Ovary (tissue), 9 donors: Measurements from ENCODE around the gene CDKN2A. TPM values are rescaled to one million over a fixed set of nuclear protein-coding genes. Genes with fewer than 3 reads are reported as not detected.
"Not testable (repeated sequence)": the region's sequence is repeated elsewhere in the genome, so short reads cannot be mapped to it uniquely, and the experiment has no call there.

Experiments
- DNase-seq, 5 donors: peaks; one replicate each; pipeline ENCODE4 v3.0.0-alpha.2; 2019 to 2020
- H3K27ac ChIP-seq, 2 donors: fragments of 200-600 bp; one replicate each; pipeline versions ENCODE4 v1.5.1 to v1.8.0; 2019 to 2022
- H3K27me3 ChIP-seq: fragments of 200-600 bp; one replicate; pipeline ENCODE4 v1.8.0; 2022
- H3K36me3 ChIP-seq: fragments of 200-600 bp; sonication (generic); one replicate; pipeline ENCODE4 v1.5.1; 2019
- H3K4me1 ChIP-seq: one replicate; pipeline ENCODE4 v1.8.1; 2013; ENCODE audit warnings: mild to moderate bottlenecking, moderate library complexity; ENCODE audit not compliant: insufficient read depth
- H3K4me3 ChIP-seq: fragments of 200-600 bp; sonication (generic); one replicate; pipeline ENCODE4 v1.5.1; 2017
- H3K9me3 ChIP-seq, 2 donors: fragments of 200-600 bp in 1 of 2; sonication (generic) in 1 of 2; one replicate each; pipeline versions ENCODE4 v1.5.1 to v1.8.1; 2013 to 2019; ENCODE audit warnings: mild to moderate bottlenecking in 1 of 2, moderate library complexity in 1 of 2
- EP300 ChIP-seq: sonication (generic); formaldehyde crosslinking; IDR thresholded peaks from one replicate; pipeline ENCODE4 v1.6.1; 2017; ENCODE audit warnings: antibody characterized with exemption
- POLR2A ChIP-seq: fragments of 450-650 bp; IDR thresholded peaks from one replicate; pipeline ENCODE4 v1.6.1; 2017; ENCODE audit warnings: antibody characterized with exemption, mild to moderate bottlenecking, moderate library complexity
- WGBS, 3 donors: extraction: QIAGEN DNeasy Blood & Tissue Kit in 1 of 3; methylation state at CpG; one replicate each; pipeline versions ENCODE4 v1.1.5 to v1.1.7; 2013 to 2017; 5-methylcytosine and 5-hydroxymethylcytosine counted together
- intact Hi-C, 4 donors: fragments of 100-400 bp; cut with DNase I; formaldehyde crosslinking; loops; one replicate each; pipeline versions ENCODE4 v1.11.0 to v1.15.1; 2022 to 2023
- polyA plus RNA-seq, 2 donors: library from polyadenylated mRNA; stranded (reverse); fragments of 200-250 nt in 1 of 2; fragments of 350-450 nt in 1 of 2; fragmentation: Illumina TruSeq in 1 of 2; extraction: RNeasy Lipid Tissue Mini Kit (QIAGEN cat#74804) in 1 of 2; gene quantifications; one replicate each; pipeline ENCODE4 v1.2.3, GENCODE V29; 2013 to 2014
- total RNA-seq, 7 donors: library from RNA; depleted of rRNA in 2 of 7; stranded (reverse); fragments of >200 nt in 2 of 7; fragmentation: NEBNext Ultra II Directional in 3 of 7; extraction: Animal tissue kit (Norgen Biotek cat#: 25700) in 3 of 7; gene quantifications; one replicate each; pipeline versions ENCODE4 v1.1.0 to v1.2.4, GENCODE V29; 2016 to 2023
- TF ChIP-seq, protein P1 (sequence below), 3 donors: fragments of 450-650 bp in 2 of 3; fragments of 200-600 bp in 1 of 3; IDR thresholded peaks; one replicate each; pipeline versions ENCODE4 v1.5.1 to v1.8.0; 2016 to 2022; ENCODE audit warnings: antibody characterized with exemption in 3 of 3, mild to moderate bottlenecking in 1 of 3
- donor health status: DM: no; HTN: no; CAD: no; lungs with moderate emphysema.
- donor health status: DM: no; HTN: no; CAD: no.
- donor health status: Bipolar disorder and iron deficiency.
- donor health status: DM: yes; HTN: yes; CAD: no.
- donor health status: DM: no; HTN: no; CAD: no.
- donor health status: DM: yes; HTN: yes; CAD: no.

CDKN2A gene
- total and polyA plus RNA-seq, 9 donors, result 0.20 to 7.6 (median 1.0) TPM

DNA sequence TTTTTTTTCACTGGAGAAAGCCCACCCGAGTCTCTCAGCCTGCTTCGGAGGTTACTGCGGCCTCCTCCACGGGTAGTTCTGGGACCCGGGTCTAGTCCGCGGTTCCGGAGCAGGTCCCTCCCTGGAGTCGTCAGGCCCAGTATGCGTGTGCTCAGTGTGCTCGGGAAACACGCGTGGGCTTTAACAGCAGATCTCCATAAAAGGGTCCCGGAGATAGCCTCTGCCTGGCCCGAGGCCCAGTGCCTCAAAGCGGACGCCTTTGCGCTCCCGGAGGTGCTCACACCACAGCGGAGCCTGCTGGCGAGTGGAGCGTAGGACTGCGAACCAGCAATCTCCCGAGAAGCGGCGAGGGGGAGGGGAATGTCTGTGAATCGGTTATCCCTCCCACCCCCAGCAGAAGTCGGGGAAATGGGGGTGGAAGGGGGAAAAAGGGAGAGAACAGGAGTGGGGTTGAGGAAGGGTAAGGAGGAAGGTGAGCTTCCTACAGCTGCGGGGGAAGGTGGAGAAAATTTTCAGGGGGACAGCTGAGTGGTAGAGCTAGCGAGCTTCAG, 28.7 kb downstream of the CDKN2A start:
- Histone ChIP-seq H3K4me1 (no peaks in the 10 kb centered on the region), H3K36me3 (no peaks in the 10 kb centered on the region), H3K27ac (no peak overlapping the region), H3K9me3 (peaks cover 0 to 12% of the 10 kb centered on the region in 2 donors), H3K27me3 (no peaks in the 10 kb centered on the region), H3K4me3 (no peak overlapping the region)
- DNase-seq, result no peak
- intact Hi-C loops, result no loop called here
- TF ChIP-seq, protein P1, sequence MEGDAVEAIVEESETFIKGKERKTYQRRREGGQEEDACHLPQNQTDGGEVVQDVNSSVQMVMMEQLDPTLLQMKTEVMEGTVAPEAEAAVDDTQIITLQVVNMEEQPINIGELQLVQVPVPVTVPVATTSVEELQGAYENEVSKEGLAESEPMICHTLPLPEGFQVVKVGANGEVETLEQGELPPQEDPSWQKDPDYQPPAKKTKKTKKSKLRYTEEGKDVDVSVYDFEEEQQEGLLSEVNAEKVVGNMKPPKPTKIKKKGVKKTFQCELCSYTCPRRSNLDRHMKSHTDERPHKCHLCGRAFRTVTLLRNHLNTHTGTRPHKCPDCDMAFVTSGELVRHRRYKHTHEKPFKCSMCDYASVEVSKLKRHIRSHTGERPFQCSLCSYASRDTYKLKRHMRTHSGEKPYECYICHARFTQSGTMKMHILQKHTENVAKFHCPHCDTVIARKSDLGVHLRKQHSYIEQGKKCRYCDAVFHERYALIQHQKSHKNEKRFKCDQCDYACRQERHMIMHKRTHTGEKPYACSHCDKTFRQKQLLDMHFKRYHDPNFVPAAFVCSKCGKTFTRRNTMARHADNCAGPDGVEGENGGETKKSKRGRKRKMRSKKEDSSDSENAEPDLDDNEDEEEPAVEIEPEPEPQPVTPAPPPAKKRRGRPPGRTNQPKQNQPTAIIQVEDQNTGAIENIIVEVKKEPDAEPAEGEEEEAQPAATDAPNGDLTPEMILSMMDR (IDR thresholded peaks at IDR 0.05), result no peak
- no peak for TF ChIP-seq EP300
- TF ChIP-seq POLR2A, result no peak
- WGBS, 3 donors, result 1 to 3% (median 3%) methylated on average over 30 of the region's 30 CpGs

DNA sequence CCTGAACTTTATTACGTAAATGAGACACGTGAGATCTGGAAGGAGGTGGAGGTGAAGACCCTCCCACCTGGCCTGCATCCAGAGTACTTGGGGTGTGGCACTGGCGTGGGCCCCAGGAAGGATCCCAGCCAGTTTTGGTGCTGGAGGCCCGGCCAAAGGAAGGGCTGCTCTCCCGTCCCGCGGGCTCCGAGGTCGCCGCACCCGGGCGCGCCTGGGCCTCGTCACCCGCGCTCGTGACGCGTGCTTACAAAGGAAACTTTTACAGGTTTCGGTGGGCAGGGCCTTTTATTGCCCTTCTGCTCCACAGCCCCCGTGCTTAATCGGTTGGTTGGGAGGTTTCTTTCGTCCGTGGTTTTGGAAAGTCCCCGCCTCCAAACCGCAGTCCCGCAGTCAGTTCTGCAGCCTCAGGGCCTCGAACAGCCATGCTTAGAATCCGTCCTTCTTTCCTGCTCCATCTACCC, 29.2 kb downstream of the CDKN2A start:
- Histone ChIP-seq H3K36me3 (no peaks in the 10 kb centered on the region), H3K4me1 (no peaks in the 10 kb centered on the region), H3K27ac (no peak overlapping the region), H3K9me3 (peaks cover 0 to 12% of the 10 kb centered on the region in 2 donors), H3K4me3 (no peak overlapping the region), H3K27me3 (no peaks in the 10 kb centered on the region)
- WGBS, 3 donors, result 2 to 3% (median 3%) methylated on average over 29 of the region's 29 CpGs
- intact Hi-C loops, result no loop called here
- TF ChIP-seq, protein P1 (IDR thresholded peaks at IDR 0.05), result no peak
- no peak for DNase-seq

DNA sequence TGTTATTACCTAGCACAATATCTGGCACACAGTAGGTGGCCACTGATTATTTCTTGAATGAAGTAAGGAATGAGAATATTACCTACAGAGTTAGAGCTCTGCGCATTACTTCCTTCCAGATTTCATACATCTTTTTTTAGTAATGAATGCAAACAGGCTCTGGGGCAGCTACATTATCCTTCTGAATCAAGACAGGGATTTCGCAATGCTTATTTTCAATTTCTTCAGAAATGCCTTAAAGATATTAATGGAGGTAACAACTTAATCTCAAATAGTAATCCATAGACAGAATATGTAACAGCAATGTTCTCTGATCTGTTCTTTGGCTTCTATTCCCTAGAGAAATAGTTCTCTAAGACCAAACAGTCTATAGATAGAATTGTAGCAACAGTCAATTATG, 32.6 kb downstream of the CDKN2A start:
- intact Hi-C loops, result no loop called here
- no peak for DNase-seq
- H3K4me1 ChIP-seq, result no peaks in the 10 kb centered on the region
- TF ChIP-seq, protein P1 (IDR thresholded peaks at IDR 0.05), result no peak
- TF ChIP-seq EP300 (no peak), POLR2A (no peak)
- no peak overlapping the region for H3K4me3 ChIP-seq
- H3K36me3 ChIP-seq, result no peaks in the 10 kb centered on the region
- 91 to 93% (median 92%) methylated on average over 2 of the region's 2 CpGs for WGBS, 3 donors
- H3K27ac ChIP-seq, result no peak overlapping the region
- peaks cover 0 to 12% of the 10 kb centered on the region in 2 donors for H3K9me3 ChIP-seq
- no peaks in the 10 kb centered on the region for H3K27me3 ChIP-seq

DNA sequence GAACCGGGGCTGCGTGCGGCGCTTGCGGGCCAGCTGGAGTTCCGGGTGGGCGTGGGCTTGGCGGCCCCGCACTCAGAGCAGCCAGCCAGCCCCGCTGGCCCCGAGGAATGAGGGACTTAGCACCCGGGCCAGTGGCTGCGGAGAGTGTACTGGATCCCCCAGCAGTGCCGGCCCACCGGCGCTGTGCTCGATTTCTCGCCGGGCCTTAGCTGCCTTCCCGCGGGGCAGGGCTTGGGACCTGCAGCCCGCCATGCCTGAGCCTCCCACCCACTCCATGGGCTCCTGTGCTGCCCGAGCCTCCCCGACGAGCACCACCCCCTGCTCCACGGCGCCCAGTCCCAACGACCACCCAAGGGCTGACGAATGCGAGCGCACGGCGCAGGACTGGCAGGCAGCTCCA, 34.9 kb downstream of the CDKN2A start:
- H3K9me3 ChIP-seq, H3K4me3 ChIP-seq, DNase-seq, H3K36me3 ChIP-seq, H3K4me1 ChIP-seq, intact Hi-C loops, H3K27ac ChIP-seq, H3K27me3 ChIP-seq: not testable (repeated sequence)
- WGBS, 3 donors, result 92 to 95% (median 92%) methylated on average over 18 to 30 of the region's 33 CpGs

DNA sequence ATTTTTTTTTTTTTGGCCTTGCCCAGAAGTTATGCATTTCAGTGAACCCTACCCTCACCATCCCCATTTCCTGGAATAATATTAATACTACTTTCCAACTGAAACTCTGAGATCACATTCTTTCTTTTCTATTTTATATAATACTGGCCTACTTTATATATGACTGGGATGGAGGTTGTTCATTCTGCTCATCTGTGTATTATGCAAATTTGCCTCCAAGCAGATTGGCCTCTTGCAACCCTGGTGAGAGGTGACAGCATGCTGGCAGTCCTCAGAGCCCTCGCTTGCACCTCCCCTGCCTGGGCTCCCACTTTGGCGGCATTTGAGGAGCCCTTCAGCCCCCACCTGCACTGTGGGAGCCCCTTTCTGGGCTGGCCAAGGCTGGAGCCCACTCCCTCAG, 35.4 kb downstream of the CDKN2A start:
- DNase-seq, result no peak
- intact Hi-C loops, result no loop called here
- Histone ChIP-seq H3K36me3 (no peaks in the 10 kb centered on the region), H3K4me3 (no peak overlapping the region), H3K27ac (no peak overlapping the region), H3K4me1 (no peaks in the 10 kb centered on the region), H3K9me3 (no peaks in the 10 kb centered on the region), H3K27me3 (no peaks in the 10 kb centered on the region)
- TF ChIP-seq, protein P1 (IDR thresholded peaks at IDR 0.05), result no peak
- TF ChIP-seq EP300 (no peak), POLR2A (no peak)
- 76 to 81% (median 78%) methylated on average over 2 of the region's 2 CpGs for WGBS, 3 donors
